GM19395 (cell line): ENCODE measurements around the gene CBX8.

Experiments used
- ATAC-seq: cut with Tn5 transposase; IDR thresholded peaks from one replicate; pipeline ENCODE4 v1.9.1; 2021; ENCODE audit warnings: mild to moderate bottlenecking, moderate library complexity; ENCODE audit not compliant: unreplicated experiment

CBX8 gene

DNA sequence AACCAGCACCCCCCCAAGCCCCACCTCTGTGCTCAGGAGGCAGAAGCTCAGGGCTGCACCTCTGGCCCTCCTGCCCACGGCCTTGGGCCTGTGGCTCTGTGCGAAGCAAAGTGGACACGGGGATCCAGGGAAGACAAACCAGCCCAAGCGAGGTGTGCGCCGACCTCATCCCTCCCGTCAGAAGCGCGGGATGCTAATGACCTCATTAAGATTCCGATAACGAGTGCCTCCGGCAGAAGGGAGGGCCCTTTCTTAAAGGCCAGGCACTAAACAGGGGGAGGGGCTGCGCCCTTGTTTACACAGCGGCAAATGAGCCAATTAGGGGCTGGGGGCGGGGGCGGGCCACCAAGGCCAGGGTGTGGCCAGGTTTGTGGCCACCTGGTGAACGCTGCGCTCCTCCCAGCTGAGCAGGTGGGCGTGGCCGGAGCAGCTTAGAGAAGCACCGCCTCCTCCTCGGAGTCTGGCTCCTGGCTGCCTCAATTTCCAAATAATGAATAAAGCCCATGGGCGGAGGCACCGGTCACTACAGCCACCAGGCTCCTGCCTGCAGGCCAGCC lies 39.2 kb upstream of the CBX8 start:
- ATAC-seq = no peak

DNA sequence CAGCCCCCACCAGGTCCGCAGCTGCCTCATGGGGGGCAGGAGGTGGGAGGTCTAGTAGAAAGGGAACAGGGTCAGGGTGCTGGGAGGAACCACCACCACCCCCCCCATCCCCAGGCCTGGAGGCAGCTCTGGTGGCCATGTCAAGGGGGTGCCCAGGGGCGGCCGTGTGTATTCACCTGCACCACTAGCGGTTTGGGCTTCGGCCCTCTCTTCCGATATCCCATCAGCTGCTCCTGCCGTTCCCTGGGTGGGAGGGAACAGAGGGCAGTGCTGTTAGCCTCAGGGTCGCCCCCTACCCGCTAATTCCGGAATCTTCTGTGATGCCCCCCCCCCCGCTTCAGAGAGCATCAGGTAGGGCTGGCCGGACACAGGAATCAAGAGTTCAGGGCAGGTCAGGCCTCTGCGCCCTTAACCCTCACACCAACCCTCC lies 38.6 kb upstream of the CBX8 start:
- no peak for ATAC-seq

DNA sequence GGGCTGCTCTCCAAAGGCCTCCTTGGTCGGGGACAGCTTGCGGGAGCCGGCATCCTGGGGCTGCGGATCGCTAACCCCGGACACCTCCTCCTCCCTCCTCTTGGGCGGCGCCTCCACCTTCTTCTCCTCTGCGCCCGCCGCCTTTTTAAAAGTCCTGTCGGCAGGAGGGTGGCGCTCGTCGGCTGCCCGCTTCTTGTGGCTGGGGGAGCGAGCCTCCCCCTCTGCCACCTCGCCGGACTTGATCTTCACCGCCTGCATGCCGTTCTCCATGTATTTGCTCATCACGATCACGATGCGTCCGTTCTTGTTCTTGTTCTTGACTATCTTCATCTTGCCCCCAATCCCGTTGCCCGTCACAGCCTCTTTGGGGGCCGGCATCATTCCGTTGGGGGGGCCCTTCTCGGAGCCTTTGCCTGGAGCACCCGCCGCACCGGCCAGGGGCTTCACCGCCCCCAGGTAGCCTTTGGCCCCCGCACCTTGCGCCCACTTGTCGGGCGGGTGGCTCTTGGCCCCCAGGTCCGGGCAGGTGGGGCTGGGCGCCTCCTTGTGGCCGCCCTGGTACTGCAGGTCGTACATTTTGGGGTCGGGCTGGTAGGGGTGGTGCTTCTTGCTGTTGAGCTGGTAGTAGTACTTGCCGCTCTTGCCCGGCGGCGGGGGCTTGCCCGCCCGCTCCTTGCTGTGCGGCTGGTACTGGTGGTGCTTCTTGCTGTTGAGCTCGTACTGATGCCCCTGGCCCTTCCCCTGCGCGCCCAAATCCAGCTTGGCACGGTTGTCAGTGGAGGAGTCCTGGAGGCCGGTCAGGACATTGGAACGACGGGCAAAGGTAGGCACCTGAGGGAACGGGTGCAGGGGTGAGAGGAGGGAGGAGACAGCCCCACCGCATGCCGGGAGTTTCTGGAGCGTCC lies 37.9 kb upstream of the CBX8 start:
- ATAC-seq = no peak

DNA sequence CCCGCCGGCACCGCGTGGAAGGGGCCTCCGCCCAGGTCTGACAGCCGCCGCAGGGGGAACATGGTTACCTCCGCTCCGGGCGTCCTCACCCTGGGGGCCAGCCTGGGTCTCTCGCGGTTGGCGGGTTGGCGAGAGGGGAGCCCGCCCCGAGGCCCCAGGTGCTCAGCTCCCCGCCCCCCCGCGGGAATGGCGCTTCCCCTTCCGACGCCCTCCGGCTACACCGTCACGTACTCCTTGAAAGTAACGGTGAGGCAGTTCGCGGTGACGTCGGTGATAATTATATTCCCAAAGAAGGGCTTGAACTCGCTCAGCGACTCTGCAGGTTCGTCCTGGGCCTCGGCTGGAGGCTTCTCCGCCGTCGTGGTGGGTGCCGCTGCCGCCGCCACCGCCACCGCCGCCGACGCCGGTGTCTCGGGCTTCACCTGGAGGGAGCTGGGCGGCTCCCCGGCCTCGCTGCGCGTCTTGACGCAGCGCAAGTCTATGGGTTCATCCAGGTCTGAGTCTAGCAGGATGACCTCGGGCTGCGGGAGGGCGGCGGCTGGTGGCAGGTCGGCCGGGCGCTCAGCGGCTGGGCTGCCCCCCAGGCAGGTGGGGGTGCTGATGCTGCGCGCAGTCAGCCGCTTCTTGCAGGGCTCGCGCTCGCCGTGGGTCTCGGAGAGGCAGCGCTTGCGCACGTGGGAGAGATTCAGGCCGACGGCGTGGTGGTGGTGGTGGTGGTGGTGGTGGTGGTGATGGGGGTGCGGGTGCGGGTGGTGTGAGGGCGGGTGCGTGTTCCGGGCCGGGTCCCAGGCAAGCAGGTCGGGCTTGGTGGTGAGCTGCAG lies 37.1 kb upstream of the CBX8 start:
- no peak for ATAC-seq

DNA sequence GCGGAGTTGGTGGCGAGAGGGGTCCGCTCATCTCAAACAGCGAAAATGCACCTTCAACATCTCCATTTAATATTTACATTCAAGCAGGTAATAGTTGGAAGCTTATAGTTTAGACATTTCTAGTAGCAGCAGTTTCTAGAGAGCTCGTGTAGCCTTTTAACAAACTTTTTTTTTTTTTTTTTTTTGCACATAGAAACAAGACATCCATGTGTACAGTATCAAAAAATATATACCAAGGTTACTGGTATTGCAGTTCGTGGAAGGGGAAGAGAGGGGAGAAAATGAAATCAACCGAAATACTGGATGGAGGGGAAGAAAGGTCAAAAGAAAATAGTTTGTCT lies 36.2 kb upstream of the CBX8 start:
- no peak for ATAC-seq

DNA sequence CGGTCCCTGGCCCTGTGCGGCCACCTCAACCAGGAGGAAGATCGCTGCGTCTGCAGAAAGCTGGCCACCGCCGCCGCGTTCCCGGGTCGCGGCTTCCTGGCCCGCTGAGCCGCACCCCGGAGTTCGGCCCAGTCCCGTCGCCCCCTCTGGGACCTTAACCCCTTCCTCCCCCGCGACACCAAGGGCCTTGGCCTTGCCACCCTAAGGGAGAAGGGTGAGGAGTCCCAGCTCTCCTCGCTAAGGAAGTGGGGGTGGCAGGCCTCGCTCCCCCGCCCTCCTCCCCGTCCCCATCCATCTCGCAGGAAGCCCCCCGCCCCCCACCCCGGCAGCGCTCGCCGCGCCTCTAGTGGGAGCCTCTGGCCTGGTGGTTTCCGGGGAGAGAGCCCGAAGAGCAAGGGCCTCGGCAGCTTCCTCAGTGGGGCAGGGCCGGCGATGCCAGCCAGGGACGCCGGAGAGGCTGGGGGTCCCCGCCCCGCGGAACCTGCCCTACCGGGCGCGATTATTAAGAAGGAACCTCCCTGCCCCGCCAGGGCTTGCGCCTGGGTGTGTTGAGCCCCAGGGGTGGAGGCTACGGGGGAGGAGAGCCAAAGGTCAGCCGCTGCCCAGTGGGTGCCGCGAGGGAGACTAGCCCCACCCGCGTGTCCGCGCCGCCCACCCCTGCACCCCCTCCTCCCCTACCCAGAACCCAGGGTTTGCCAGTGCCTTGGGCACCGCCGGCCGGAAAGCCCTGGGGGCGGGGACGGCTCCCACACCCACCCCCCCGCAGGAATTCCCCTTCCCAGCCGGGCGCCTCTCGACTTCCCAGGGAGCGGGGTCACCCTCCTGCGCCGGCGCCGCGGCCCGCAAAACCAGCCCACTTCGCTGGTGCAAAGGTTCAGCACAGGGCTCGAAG lies 35.6 kb upstream of the CBX8 start:
- ATAC-seq = no peak

DNA sequence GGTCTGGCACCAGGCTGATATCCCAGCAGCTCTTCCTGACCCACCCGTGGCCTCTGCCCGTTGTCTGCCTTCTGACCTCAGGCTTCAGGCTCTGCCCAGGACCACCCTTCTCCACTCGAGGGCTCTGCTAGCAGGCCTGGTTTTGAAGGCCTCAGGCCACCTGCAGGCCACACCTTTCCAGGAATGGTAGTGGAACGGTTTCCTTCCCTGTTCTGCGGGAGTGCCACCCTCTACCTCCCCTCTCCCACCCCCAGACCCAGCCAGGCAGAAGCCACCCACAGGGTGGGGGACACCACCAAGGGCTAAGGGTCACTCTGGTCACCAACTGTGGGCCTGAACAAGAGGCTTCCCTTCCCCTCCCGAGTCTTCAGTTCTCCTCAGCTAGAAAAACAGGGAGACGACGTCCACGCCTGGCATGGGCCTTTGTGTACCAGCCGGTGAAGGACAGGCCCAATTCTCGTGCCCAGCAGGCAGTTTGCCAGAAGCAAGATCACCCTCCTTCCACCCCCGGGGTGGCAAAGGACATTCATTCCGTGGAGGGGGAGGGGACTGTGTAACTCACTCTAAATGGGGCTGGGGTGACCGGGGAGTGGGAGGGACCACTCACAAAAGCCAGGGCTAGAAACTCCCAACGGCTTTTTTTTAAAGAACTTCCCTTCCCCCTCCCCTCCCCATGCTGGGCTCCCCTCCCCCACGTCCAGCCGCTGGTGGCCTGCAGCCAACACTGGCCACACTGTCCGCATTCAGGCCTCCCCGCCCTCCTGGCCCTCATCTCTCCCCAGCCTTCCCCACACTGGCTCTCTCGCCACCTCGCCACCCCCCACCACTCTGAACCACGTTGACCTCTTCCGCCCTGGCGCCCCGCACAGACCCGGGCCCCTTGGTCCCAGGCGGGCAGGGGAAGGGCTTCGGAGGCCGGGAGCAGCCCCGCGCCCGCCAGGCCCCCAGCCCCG lies 34.7 kb upstream of the CBX8 start:
- no peak for ATAC-seq

DNA sequence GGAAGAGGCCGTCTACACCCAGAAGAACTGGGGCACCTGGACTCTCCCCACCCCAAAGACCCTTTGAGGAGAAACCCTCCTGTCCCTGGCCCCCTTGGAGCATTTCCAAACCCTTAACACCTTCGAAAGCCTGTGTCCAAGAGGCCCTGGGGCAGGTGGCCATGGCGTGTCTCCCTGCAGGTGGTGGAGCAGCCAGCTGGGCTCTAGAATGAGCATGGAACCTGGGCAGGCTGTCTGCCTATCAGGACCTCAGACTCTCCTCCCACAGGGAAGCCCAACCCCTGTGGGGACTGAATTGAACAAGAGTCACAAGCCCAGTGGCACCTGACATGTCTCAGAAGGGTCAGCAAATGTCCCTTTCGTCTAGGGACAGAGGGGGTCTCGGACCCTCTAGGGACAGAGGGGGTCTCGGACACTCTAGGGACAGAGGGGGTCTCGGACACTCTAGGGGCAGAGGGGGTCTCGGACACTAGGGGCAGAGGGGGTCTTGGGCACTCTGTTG lies 33.9 kb upstream of the CBX8 start:
- no peak for ATAC-seq

DNA sequence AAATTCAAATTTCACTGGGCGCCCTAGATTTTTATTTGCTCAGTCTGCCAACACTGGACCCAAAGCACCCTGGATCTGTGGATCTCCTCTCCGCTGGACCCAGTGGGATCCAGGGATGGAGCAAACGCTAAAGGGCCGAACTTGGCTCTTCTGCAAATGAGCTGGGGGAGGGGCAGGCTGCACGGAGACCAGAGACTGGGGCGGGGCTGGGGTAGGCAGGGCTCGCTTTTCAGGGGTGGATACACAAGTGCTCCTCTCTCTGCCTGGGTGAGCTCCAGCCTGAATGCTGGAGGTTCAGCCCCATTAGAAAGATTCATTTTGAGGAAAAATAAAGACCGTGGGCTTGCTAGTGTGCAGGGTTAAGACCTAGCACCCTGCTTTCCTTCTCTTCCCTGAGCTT lies 33.4 kb upstream of the CBX8 start:
- no peak for ATAC-seq

DNA sequence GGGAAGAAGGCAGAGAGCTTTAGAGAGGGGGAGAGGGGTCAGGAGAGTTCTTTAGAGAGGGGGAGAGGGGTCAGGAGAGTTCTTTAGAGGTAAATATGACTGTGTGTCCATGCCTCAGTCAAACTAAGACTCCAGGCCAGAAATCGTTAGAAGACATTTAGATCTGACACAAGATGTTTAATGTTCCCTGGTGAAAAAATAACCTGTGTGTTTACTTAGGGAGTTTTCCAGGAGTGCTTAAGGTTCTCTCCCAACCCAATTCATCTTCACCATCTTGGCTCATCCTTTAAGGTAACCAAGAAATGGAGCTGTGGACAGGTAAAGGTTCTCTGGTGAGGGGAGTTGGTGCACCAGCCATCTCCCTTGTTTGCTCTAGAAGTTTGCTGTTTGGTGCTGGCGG lies 32.6 kb upstream of the CBX8 start:
- ATAC-seq = no peak

DNA sequence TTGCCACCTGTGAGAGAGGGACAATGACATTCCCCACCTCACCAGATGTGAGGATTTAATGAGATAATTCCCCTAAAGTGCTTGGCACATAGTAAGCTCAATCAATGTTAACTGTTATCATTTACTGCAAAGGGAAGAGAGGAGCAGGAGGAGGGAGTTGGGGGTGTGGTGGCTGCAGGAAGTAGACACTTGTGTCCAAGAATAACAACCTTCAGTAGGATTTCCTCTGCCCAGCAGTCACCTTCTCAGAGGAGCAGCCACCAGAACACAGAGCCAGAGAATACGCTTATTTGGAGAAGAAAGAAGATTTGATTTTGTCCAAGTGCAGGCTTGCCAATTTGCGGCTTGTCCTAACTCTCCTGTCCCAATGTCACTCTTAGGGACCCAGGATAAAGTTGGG lies 32.1 kb upstream of the CBX8 start:
- ATAC-seq = no peak

DNA sequence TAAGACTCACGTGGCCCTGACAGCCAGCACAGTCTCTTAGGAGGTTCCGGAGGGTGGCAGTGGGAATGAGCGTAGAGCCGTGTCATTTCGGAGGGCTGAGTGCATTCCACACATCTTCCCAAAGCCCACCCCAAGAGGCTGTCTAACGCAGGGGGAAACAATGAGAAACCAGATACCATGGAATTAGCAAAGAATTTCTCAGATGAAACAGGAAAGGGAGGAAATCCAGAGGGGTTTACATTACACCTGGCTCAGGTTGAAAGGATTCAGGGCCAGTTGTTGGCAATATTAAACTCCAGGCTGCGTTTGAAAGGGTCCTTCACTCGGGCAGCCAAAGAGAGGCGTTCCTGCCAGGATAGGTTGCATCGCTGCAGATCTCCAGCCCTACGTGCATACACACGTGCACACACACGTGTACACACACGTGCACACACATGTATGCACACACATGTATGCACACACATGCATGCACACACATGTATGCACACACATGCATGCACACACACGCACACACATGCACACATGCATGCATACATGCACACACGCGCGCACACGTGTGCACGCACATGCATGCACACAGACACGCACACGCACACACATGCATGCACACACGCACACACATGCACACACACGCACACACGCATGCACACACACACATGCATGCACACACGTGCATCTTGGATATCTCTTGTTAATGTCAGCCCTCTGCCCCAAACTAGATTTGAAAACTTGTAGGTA lies 30.1 kb upstream of the CBX8 start:
- ATAC-seq = no peak

DNA sequence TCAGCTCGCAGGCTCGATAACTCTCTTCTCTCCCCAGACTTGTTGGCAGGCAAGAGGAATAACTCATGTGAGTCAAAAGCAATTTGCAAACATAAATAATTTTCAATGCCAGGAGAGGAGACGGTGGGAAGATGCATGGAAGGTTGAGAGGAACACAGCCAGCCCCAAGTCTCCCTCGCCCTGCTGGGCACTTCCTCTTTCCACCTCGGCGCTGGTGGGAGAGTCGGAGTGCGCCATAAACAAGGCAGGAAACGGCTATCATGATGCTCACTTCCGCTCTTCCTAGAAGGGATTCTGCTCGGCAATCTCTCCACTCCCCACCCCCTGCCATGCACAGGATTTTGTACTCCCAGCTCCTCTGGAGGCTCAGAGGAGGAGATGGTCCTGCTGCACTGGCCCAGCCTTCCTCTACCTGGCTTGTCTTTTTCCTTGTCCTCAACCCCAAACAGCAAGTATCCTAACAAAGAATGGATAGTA lies 29.4 kb upstream of the CBX8 start:
- no peak for ATAC-seq

DNA sequence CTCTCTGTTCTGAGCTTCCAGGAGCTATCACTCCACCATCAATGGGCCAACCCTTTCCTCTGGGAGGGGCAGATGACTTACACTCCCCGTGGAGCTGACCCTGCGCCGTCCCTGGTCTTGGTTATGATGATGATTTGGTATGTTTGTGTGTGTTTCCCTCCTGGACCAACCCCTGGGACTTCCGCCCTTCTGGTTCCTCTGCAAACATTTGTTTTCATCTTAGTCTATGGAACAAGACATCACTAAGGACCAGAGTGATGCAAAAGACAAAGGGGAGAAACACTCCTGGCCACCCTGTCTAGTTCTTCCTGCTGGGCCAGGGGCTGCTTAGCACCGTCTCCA lies 28.7 kb upstream of the CBX8 start:
- no peak for ATAC-seq

DNA sequence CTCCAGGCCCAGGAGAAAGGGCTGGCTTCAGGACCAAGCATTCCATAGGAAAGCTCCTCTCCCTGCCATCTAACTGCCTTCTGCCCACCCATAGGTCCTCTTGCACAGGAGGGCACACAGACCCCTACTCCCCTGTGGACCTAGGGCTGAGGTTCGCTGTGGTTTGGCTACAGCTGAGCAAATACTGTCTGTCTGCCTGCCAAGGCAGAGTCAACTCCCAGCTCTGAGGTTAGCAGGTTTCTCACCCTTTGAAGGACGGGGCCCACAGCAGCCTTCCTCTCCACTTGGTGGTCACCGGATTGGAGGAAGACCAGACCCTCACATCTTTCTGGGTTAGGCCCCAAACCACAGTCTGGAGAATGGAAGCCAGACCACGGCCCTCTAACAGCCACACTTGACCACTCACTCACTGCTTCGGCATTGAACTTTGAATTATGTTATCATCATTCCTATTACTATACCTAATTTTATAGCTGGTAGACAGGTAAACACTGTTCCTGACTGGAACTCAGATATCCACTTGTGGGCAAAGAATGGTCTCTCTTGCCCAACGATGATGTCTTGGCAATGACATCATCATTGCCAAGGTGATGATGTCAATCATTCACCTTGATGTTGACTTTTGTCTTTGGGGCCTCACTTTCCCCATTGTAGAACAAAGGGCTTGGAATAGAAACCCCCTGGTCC lies 28.2 kb upstream of the CBX8 start:
- no peak for ATAC-seq

DNA sequence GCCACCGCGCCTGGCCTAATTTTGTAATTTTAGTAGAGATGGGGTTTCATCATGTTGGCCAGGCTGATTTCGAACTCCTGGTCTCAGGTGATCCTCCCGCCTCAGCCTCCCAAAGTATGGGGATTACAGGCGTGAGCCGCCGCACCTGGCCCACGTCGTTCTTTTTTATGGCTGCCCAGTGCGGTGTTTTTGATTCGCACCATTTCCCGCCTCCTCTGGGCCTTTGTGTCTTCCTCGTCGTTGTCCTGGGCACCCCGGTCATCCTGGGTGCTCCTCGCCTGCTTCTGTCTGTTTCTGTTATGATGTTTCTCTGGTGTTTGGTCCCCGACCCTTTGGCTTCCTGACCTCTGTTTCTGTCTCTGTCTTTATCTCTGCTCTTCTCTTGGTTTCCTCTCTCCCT lies 27.4 kb upstream of the CBX8 start:
- no peak for ATAC-seq

DNA sequence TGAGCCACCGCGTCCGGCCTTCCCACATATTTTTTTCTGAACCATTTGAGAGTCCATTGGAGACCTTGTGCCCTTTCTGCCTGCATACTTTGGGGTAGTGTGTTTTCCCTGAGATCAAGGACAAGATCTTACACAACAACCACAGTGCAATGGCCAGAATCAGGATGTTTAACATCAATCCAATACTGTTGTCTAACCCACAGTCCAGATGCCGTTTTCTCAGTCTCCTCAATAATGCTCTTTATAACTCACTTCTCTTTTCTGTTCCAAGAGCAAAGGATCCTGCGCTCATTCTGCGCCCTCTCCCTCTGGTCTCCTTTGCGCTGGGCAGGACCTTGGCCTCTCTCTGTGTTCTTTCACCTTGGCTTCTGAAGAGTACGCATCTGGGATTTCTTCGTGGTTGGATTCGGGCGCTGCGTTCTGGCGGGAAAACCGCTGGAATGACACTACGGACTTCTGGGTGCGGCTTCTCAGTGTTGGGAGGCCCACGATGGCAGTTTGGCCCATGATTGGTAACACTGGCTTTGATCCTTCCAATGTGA lies 25.8 kb upstream of the CBX8 start:
- no peak for ATAC-seq
